ENCODE measurements around the gene CABP2.

- no peak for TF ChIP-seq CTCF (IDR thresholded peaks at IDR 0.05)
- TF ChIP-seq POLR2A (IDR thresholded peaks at IDR 0.05; ENCODE audit: low read depth): no peak
Measured at GRCh38 chr11:67501854-67502253, 21.4 kb downstream of the CABP2 start.
